Natural killer cell treated with Interleukin-12 subunit alpha and Interleukin-12 subunit beta and Interleukin-15 and Interleukin-18, amount 100 ng/mL, for 72 hours (primary cell): ENCODE data around the gene NOL4L. TPM values are rescaled to one million over a fixed set of nuclear protein-coding genes. Genes with fewer than 3 reads are reported as not detected.

Experiments
- ATAC-seq, 2 donors: fragments of 150-1000 bp; cut with Tn5 transposase in 1 of 2; sonication (Bioruptor Pico), chemical (Tn5 transposase) in 1 of 2; 2 replicates each; pipeline ENCODE4 v1.10.0; 2021
- DNase-seq: peaks from one replicate; pipeline ENCODE4 v3.0.0; 2022; ENCODE audit warnings: low spot score
- H3K27ac Mint-ChIP-seq, 2 donors: 1 replicate in 1 of 2; 2 replicates in 1 of 2; pipeline ENCODE4 v1.8.0; 2022; ENCODE audit warnings: mixed read lengths in 2 of 2, mild to moderate bottlenecking in 1 of 2, moderate library complexity in 1 of 2
- H3K27me3 Mint-ChIP-seq, 2 donors: 1 replicate in 1 of 2; 2 replicates in 1 of 2; pipeline ENCODE4 v1.8.0; 2022; ENCODE audit warnings: mixed read lengths in 2 of 2
- H3K36me3 Mint-ChIP-seq: one replicate; pipeline ENCODE4 v1.8.0; 2022; ENCODE audit warnings: mixed read lengths
- H3K4me1 Mint-ChIP-seq, 2 donors: 1 replicate in 1 of 2; 2 replicates in 1 of 2; pipeline ENCODE4 v1.8.0; 2022; ENCODE audit warnings: low read depth in 2 of 2, mixed read lengths in 2 of 2, mild to moderate bottlenecking in 1 of 2
- H3K4me3 Mint-ChIP-seq: one replicate; pipeline ENCODE4 v1.8.0; 2022; ENCODE audit warnings: mixed read lengths
- H3K9me3 Mint-ChIP-seq: 2 replicates; pipeline ENCODE4 v1.8.0; 2022; ENCODE audit warnings: mixed read lengths
- total RNA-seq, 2 donors: library from RNA; stranded (reverse); gene quantifications; one replicate each; pipeline ENCODE4 v1.2.3, GENCODE V29; 2022

Gene NOL4L
- total RNA-seq, 2 donors from 2014 or later = 20.0 to 20.1 TPM

DNA sequence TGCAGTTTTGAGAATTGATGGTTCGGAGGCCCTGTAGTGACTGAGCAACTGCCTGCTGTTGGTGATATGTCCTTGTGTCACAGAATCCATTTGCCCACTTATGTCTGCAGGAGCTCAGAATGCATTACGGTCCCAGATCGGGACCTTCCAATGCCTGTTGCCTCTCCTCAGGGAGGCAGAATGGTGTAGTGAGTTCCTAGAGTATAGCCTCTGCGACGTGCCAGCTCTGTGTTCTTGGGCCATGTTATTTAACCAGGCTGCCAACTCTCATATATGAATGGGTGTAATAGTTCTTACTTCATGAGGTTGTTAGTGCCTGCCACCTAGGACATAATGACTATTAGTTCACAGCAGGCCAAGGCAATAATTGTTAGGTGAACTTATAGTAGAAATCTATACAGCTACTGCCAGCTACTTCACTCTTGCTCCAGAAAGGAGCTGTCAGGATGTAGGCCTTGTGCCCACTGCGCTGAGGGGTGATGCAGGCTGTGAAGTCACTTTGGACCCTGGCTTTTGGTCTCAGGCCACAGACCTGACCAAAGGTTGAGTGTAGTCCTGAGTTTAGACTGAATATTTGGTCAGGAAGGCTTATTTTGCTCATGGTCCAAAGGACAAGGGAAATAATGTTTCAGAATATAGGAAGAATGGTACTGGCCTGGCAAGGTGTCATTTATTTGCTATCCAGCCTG is 144.9 kb downstream of the NOL4L start:
- Mint-ChIP-seq H3K27me3 (no peaks in the 10 kb centered on the region), H3K4me3 (no peak overlapping the region), H3K9me3 (no peaks in the 10 kb centered on the region), H3K4me1 (peaks cover 36% of the 10 kb centered on the region in 2 donors), H3K36me3 (no peaks in the 10 kb centered on the region), H3K27ac (peak overlapping the region in 1 of 2 donors; percentile 14)
- ATAC-seq (no peak), DNase-seq (peak; percentile 16)

DNA sequence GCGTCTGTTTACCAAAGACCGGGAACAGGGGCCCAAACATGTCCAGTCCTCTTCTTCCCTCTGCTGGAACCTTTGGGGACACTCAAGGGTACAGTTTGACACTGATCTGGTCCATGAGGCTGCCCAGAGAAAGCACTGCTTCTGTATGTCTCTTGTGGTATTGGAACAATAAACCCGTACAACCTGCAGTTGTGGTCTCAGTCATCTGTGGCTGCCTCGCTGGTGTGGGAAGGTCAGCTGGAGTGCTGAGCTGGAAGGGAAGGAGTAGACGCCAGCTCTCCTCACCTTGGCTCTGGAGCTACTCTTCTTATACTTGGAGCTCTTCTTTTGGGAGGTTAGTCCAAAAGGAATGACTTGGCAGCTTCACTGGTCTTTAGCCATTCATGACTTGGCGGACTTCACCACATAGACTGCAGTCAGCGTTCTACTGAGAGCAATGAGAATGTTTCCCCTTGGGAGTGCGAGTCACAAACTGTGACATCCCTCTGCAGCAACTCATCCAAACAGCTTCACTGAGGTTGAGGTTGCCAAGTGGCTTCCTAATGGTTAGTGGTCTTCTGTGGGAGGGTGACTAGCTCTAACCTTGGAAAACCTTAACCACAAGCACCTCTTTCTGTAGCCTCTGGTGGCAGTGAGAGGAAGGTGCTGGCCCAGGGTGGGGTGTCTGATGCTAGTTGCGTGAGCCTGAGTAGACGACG is 145.9 kb downstream of the NOL4L start:
- Mint-ChIP-seq H3K27ac (peak overlapping the region; percentile 25 to 47), H3K36me3 (no peaks in the 10 kb centered on the region), H3K9me3 (no peaks in the 10 kb centered on the region), H3K4me3 (no peak overlapping the region), H3K27me3 (no peaks in the 10 kb centered on the region), H3K4me1 (peaks cover 32 to 34% of the 10 kb centered on the region in 2 donors)
- DNase-seq (peak; percentile 63), ATAC-seq (peak; percentile 79 to 87)

DNA sequence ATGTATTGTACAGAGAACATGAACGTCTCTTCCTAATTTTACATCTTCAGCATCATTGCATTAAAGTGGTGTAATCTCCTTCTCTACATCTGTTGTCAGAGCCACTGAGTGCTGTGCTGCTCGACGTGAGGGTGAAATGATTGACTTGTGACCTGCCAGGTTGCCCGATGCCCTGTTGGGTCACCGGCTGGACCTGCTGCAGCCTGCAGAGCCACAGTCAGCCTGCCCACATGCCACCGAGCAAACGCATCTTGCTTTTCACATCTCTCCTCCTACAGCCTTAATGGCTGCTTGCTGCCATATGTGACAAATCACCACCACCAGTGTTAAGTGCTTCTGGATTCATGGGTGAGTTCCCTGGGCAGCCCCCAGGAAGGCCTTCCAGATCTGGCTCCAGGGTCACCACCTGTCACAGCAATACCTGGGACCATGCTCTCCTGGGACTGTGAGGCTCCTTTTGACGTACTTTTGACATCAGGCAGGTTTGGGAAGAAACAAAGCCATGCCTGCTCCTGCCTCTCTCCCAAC is 146.7 kb downstream of the NOL4L start:
- peaks cover 30 to 34% of the 10 kb centered on the region in 2 donors for H3K4me1 Mint-ChIP-seq
- H3K27ac Mint-ChIP-seq = peak overlapping the region in 1 of 2 donors; percentile 47
- no peaks in the 10 kb centered on the region for H3K27me3 Mint-ChIP-seq
- H3K4me3 Mint-ChIP-seq = no peak overlapping the region
- DNase-seq (peak; percentile 32), ATAC-seq (no peak)
- H3K36me3 Mint-ChIP-seq = peaks cover 4% of the 10 kb centered on the region
- no peaks in the 10 kb centered on the region for H3K9me3 Mint-ChIP-seq

DNA sequence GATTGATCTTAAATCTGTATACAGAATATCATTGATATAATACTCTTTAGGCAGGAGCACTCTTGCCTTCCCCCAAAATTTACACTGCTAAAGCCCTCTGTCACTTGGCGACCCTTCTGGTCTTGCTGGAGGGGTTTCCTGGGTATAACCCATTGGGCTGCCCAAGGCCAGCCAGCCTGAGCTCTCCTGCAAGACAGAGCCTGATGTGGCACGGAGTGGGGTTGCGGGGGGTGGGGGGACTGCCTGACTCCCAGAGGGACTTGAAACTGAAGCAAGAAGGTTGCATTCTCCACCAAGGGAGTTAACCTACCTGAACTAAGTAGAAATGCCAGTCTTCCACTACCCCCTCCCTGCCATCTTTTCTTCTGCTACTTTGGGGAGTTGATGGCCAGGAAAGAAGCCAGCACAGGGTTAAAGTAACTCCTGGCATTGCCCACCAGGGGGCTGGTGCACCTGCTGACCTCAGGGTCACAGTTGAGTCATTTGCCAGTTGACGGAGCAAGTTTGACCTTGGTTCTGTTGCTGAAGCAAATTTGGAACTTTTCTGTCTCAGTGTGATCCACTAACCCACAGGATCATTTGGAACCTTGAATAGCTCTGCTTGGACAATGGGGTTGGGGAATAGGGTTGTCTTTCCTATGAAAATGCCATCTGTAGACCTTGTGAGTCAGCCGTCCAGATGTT is 147.6 kb downstream of the NOL4L start:
- Mint-ChIP-seq H3K4me1 (peaks cover 28 to 29% of the 10 kb centered on the region in 2 donors), H3K4me3 (no peak overlapping the region), H3K36me3 (peaks cover 10% of the 10 kb centered on the region), H3K27ac (no peak overlapping the region), H3K27me3 (no peaks in the 10 kb centered on the region), H3K9me3 (no peaks in the 10 kb centered on the region)
- peak; percentile 29 for DNase-seq
- ATAC-seq = no peak

DNA sequence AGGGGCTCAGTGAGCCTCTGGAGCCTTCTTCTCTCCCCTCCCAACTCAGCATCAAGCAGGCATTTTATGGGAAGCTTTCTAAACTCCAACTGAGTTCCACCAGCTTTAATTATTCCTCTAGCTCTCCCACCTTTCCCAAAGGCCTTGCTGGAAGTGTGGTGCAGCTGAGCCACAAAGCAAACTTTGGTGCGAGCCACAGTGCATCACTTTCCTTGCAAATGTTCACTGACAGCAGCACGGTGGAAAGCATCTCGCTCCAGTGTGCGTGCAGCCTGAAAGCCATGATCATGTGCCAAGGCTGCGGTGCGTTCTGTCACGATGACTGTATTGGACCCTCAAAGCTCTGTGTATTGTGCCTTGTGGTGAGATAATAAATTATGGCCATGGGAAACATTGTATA is 148.2 kb downstream of the NOL4L start:
- Mint-ChIP-seq H3K9me3 (no peaks in the 10 kb centered on the region), H3K4me3 (no peak overlapping the region), H3K36me3 (peaks cover 13% of the 10 kb centered on the region), H3K27ac (no peak overlapping the region), H3K27me3 (no peaks in the 10 kb centered on the region), H3K4me1 (peaks cover 27 to 29% of the 10 kb centered on the region in 2 donors)
- no peak for ATAC-seq
- peak; percentile 10 for DNase-seq

DNA sequence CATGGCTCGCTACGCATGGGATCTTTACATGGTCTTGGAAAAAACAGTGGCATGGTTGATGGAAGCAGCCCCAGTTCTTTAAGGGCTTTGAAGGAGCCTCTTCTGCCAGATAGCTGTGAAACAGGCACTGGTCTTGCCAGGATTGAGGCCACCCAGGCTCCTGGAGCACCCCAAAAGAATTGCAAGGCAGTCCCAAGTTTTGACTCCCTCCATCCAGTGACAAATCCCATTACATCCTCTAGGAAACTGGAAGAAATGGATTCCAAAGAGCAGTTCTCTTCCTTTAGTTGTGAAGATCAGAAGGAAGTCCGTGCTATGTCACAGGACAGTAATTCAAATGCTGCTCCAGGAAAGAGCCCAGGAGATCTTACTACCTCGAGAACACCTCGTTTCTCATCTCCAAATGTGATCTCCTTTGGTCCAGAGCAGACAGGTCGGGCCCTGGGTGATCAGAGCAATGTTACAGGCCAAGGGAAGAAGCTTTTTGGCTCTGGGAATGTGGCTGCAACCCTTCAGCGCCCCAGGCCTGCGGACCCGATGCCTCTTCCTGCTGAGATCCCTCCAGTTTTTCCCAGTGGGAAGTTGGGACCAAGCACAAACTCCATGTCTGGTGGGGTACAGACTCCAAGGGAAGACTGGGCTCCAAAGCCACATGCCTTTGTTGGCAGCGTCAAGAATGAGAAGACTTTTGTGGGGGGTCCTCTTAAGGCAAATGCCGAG is 148.8 kb downstream of the NOL4L start:
- peaks cover 27 to 29% of the 10 kb centered on the region in 2 donors for H3K4me1 Mint-ChIP-seq
- no peak for ATAC-seq
- no peaks in the 10 kb centered on the region for H3K27me3 Mint-ChIP-seq
- no peaks in the 10 kb centered on the region for H3K9me3 Mint-ChIP-seq
- H3K36me3 Mint-ChIP-seq = peaks cover 18% of the 10 kb centered on the region
- H3K4me3 Mint-ChIP-seq = no peak overlapping the region
- DNase-seq = peak; percentile 25
- H3K27ac Mint-ChIP-seq = no peak overlapping the region

DNA sequence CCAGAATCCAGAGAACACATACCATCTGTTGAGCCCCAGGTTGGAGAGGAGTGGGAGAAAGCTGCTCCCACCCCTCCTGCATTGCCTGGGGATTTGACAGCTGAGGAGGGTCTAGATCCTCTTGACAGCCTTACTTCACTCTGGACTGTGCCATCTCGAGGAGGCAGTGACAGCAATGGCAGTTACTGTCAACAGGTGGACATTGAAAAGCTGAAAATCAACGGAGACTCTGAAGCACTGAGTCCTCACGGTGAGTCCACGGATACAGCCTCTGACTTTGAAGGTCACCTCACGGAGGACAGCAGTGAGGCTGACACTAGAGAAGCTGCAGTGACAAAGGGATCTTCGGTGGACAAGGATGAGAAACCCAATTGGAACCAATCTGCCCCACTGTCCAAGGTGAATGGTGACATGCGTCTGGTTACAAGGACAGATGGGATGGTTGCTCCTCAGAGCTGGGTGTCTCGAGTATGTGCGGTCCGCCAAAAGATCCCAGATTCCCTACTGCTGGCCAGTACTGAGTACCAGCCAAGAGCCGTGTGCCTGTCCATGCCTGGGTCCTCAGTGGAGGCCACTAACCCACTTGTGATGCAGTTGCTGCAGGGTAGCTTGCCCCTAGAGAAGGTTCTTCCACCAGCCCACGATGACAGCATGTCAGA is 149.6 kb downstream of the NOL4L start:
- Mint-ChIP-seq H3K4me3 (no peak overlapping the region), H3K27ac (no peak overlapping the region)
- DNase-seq = peak; percentile 31

DNA sequence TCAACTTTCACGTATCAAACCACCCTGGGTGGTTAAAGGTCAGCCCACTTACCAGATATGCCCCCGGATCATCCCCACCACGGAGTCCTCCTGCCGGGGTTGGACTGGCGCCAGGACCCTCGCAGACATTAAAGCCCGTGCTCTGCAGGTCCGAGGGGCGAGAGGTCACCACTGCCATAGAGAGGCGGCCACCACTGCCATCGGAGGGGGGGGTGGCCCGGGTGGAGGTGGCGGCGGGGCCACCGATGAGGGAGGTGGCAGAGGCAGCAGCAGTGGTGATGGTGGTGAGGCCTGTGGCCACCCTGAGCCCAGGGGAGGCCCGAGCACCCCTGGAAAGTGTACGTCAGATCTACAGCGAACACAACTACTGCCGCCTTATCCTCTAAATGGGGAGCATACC is 150.7 kb downstream of the NOL4L start:
- Mint-ChIP-seq H3K27me3 (no peaks in the 10 kb centered on the region), H3K4me1 (peaks cover 13 to 16% of the 10 kb centered on the region in 2 donors), H3K4me3 (no peak overlapping the region), H3K9me3 (no peaks in the 10 kb centered on the region), H3K27ac (no peak overlapping the region), H3K36me3 (peaks cover 22% of the 10 kb centered on the region)
- ATAC-seq (no peak), DNase-seq (peak; percentile 44)

More for the DNA sequence above, 149.6 kb downstream of the NOL4L start:
- H3K36me3 Mint-ChIP-seq = peaks cover 18% of the 10 kb centered on the region
- no peak for ATAC-seq
- no peaks in the 10 kb centered on the region for H3K27me3 Mint-ChIP-seq
- no peaks in the 10 kb centered on the region for H3K9me3 Mint-ChIP-seq
- peaks cover 24% of the 10 kb centered on the region in 2 donors for H3K4me1 Mint-ChIP-seq

DNA sequence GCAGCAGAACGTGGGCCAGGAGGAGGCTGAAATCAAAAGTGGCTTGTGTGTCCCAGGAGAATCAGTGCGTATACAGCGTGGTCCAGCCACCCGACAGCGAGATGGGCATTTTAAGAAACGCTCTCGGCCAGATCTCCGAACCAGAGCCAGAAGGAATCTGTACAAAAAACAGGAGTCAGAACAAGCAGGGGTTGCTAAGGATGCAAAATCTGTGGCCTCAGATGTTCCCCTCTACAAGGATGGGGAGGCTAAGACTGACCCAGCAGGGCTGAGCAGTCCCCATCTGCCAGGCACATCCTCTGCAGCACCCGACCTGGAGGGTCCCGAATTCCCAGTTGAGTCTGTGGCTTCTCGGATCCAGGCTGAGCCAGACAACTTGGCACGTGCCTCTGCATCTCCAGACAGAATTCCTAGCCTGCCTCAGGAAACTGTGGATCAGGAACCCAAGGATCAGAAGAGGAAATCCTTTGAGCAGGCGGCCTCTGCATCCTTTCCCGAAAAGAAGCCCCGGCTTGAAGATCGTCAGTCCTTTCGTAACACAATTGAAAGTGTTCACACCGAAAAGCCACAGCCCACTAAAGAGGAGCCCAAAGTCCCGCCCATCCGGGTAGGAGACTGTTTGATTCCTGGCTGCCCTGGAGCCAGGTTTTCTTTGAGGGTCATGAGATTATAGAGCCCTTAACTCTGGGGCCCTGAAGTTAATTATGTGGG is 151.7 kb downstream of the NOL4L start:
- Mint-ChIP-seq H3K36me3 (peaks cover 30% of the 10 kb centered on the region), H3K27ac (peak overlapping the region in 1 of 2 donors; percentile 14), H3K4me3 (no peak overlapping the region), H3K4me1 (peaks cover 3 to 7% of the 10 kb centered on the region in 2 donors), H3K9me3 (no peaks in the 10 kb centered on the region), H3K27me3 (no peaks in the 10 kb centered on the region)
- DNase-seq = no peak
- ATAC-seq = no peak

DNA sequence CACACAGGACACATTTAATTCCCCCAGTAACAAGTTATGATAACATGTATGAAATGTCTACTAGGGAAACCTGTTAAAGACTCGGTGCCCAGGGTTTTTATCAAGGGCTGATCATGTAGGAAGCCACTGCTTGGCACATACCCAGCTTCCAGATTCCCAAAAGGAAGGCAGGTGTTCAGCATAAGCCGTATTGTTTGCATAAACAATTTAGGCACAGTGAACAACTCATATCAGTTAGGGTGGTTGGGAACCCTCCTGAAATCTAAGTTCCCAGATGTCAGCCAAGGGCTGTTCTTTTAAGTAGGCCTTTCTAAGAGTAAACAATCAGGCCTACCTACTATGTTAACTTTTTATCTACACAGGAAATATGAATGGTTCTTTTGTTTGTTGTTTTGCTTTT is 152.9 kb downstream of the NOL4L start:
- Mint-ChIP-seq H3K4me3 (no peak overlapping the region), H3K9me3 (no peaks in the 10 kb centered on the region), H3K27me3 (no peaks in the 10 kb centered on the region), H3K4me1 (peaks cover 4 to 7% of the 10 kb centered on the region in 2 donors), H3K27ac (peak overlapping the region in 1 of 2 donors; percentile 14), H3K36me3 (peaks cover 34% of the 10 kb centered on the region)
- no peak for DNase-seq
- ATAC-seq = no peak

DNA sequence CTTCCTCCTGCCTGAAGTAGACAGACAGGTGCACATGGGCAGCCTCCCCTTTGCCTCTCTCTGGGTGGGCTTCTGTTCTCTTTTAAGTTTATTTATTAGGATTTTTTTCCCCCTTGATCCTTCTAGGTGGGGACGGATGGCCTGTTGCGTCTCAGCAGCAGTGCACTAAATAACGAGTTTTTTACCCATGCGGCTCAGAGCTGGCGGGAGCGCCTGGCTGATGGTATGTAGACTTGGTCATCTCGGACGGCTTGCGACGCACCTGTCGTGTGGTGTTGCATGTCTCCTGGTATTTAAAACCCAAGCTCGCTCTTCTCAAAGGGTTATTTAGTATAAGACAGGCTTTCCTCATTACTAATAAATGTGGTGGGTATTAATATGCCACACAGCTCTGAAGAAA is 153.7 kb downstream of the NOL4L start:
- Mint-ChIP-seq H3K4me1 (peaks cover 7 to 9% of the 10 kb centered on the region in 2 donors), H3K27ac (no peak overlapping the region), H3K36me3 (peaks cover 34% of the 10 kb centered on the region), H3K4me3 (no peak overlapping the region), H3K9me3 (no peaks in the 10 kb centered on the region), H3K27me3 (no peaks in the 10 kb centered on the region)
- DNase-seq = no peak
- no peak for ATAC-seq

DNA sequence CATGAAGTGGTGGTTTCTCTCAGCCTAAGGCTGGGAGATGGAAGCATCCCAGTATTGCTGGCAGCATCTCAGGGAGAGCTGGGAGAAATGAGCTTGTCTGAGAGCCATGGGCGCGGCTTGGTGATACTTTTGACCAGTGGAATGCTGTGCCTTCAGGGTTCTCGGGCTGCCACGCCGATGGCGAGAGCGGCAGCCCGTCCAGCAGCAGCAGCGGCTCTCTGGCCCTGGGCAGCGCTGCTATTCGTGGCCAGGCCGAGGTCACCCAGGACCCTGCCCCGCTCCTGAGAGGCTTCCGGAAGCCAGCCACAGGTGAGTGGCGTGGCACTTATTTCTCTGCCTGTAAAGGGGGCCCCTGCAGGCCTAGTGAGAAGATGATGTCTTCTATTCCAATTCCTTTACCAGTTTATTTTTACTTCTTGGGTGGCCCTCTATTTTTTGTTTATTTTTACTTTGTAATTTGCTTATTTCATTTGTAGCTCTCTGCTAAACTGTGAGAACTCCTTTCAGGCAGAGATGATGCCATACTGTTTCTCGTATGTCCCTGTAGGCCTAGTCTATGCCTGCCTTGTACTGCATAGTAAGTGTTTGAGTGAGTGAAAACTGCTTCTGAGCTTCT is 155.3 kb downstream of the NOL4L start:
- DNase-seq (no peak), ATAC-seq (no peak)
- H3K36me3 Mint-ChIP-seq = peaks cover 34% of the 10 kb centered on the region

More for the DNA sequence above, 155.3 kb downstream of the NOL4L start:
- peaks cover 9 to 12% of the 10 kb centered on the region in 2 donors for H3K4me1 Mint-ChIP-seq
- no peaks in the 10 kb centered on the region for H3K27me3 Mint-ChIP-seq
- H3K27ac Mint-ChIP-seq = no peak overlapping the region
- H3K4me3 Mint-ChIP-seq = no peak overlapping the region
- no peaks in the 10 kb centered on the region for H3K9me3 Mint-ChIP-seq
